ENCODE results near the gene NRP2. TPM values are rescaled to one million over a fixed set of nuclear protein-coding genes. Genes with fewer than 3 reads are reported as not detected.

Gene NRP2
- total RNA-seq, 2 experiments from 2014 or later: 1.5 to 3.8 TPM

- H3K27ac Mint-ChIP-seq: no peak overlapping the region
- H3K4me1 Mint-ChIP-seq: no peaks in the 10 kb centered on the region
- ATAC-seq: no peak
- H3K9me3 Mint-ChIP-seq (ENCODE audit: low read depth): no peaks in the 10 kb centered on the region
- H3K36me3 Mint-ChIP-seq (ENCODE audit: low read depth): no peaks in the 10 kb centered on the region
- no peak for DNase-seq
- peaks cover 2% of the 10 kb centered on the region for H3K27me3 Mint-ChIP-seq
- intact Hi-C loops (cut with DNase I, micrococcal nuclease): no loop called here
- no peak overlapping the region for H3K4me3 Mint-ChIP-seq
- CTCF ChIA-PET: interaction anchor here (0.9 kb wide), 1 partner anchor 27 kb away, joined by 3 read pairs; no protein-coding TSS in a partner anchor
- POLR2A ChIA-PET: no interaction called here
These were observed 121.2 kb downstream of the NRP2 start for GRCh38 chr2:205803500-205803899.

- no peak for ATAC-seq
These were observed 122.8 kb downstream of the NRP2 start for GRCh38 chr2:205805136-205805535.

GRCh38 chr2:205806143-205806905, 124.0 kb downstream of the NRP2 start:
- no peak overlapping the region for H3K27ac Mint-ChIP-seq
- no peak overlapping the region for H3K4me3 Mint-ChIP-seq
- POLR2A ChIA-PET: no interaction called here

More at GRCh38 chr2:205805136-205805535, 122.8 kb downstream of the NRP2 start:
- no peak overlapping the region for H3K27ac Mint-ChIP-seq
- no peak for DNase-seq
- ChIA-PET CTCF (no interaction called here), POLR2A (no interaction called here)
- intact Hi-C loops (cut with DNase I, micrococcal nuclease): no loop called here
- H3K36me3 Mint-ChIP-seq (ENCODE audit: low read depth): no peaks in the 10 kb centered on the region
- no peak overlapping the region for H3K4me3 Mint-ChIP-seq
- H3K4me1 Mint-ChIP-seq: no peaks in the 10 kb centered on the region
- H3K9me3 Mint-ChIP-seq (ENCODE audit: low read depth): no peaks in the 10 kb centered on the region
- peaks cover 2% of the 10 kb centered on the region for H3K27me3 Mint-ChIP-seq

GRCh38 chr2:205807229-205807628, 124.9 kb downstream of the NRP2 start:
- H3K27ac Mint-ChIP-seq: no peak overlapping the region
- ATAC-seq (no peak), DNase-seq (no peak)
- H3K36me3 Mint-ChIP-seq (ENCODE audit: low read depth): no peaks in the 10 kb centered on the region
- intact Hi-C loops (cut with DNase I, micrococcal nuclease): no loop called here
- no peaks in the 10 kb centered on the region for H3K9me3 Mint-ChIP-seq (ENCODE audit: low read depth)
- ChIA-PET CTCF (no interaction called here), POLR2A (no interaction called here)
- H3K27me3 Mint-ChIP-seq: peaks cover 2% of the 10 kb centered on the region
- H3K4me1 Mint-ChIP-seq: no peaks in the 10 kb centered on the region
- no peak overlapping the region for H3K4me3 Mint-ChIP-seq

More at GRCh38 chr2:205806143-205806905, 124.0 kb downstream of the NRP2 start:
- DNase-seq (no peak), ATAC-seq (no peak)
- CTCF ChIA-PET: no interaction called here
- Mint-ChIP-seq H3K4me1 (no peaks in the 10 kb centered on the region), H3K27me3 (peaks cover 2% of the 10 kb centered on the region), H3K36me3 (ENCODE audit: low read depth) (no peaks in the 10 kb centered on the region), H3K9me3 (ENCODE audit: low read depth) (no peaks in the 10 kb centered on the region)
- intact Hi-C loops (cut with DNase I, micrococcal nuclease): no loop called here

- CTCF ChIA-PET: interaction anchor here (0.6 to 1.2 kb wide), 2 partner anchors 21 to 33 kb away, joined by 4 read pairs; no protein-coding TSS in a partner anchor
- peaks cover 2% of the 10 kb centered on the region for H3K27me3 Mint-ChIP-seq
These were observed 125.5 kb downstream of the NRP2 start for GRCh38 chr2:205807758-205808157.

GRCh38 chr2:205808486-205809121, 126.3 kb downstream of the NRP2 start:
- Mint-ChIP-seq H3K9me3 (ENCODE audit: low read depth) (no peaks in the 10 kb centered on the region), H3K27me3 (peaks cover 2% of the 10 kb centered on the region), H3K4me1 (no peaks in the 10 kb centered on the region), H3K27ac (no peak overlapping the region), H3K4me3 (no peak overlapping the region), H3K36me3 (ENCODE audit: low read depth) (no peaks in the 10 kb centered on the region)
- DNase-seq (no peak), ATAC-seq (no peak)
- intact Hi-C loops (cut with DNase I, micrococcal nuclease): no loop called here
- CTCF ChIA-PET: interaction anchor here (1.2 kb wide), 1 partner anchor 34 kb away, joined by 4 read pairs; no protein-coding TSS in a partner anchor
- POLR2A ChIA-PET: no interaction called here

More at GRCh38 chr2:205807758-205808157, 125.5 kb downstream of the NRP2 start:
- DNase-seq: no peak
- intact Hi-C loops (cut with DNase I, micrococcal nuclease): no loop called here
- no peaks in the 10 kb centered on the region for H3K9me3 Mint-ChIP-seq (ENCODE audit: low read depth)
- no peak overlapping the region for H3K4me3 Mint-ChIP-seq
- H3K27ac Mint-ChIP-seq: no peak overlapping the region
- POLR2A ChIA-PET: no interaction called here
- no peaks in the 10 kb centered on the region for H3K36me3 Mint-ChIP-seq (ENCODE audit: low read depth)
- no peaks in the 10 kb centered on the region for H3K4me1 Mint-ChIP-seq
- ATAC-seq: no peak

- no peaks in the 10 kb centered on the region for H3K36me3 Mint-ChIP-seq (ENCODE audit: low read depth)
- no peak for ATAC-seq
- intact Hi-C loops (cut with DNase I, micrococcal nuclease): no loop called here
- H3K4me1 Mint-ChIP-seq: no peaks in the 10 kb centered on the region
- H3K4me3 Mint-ChIP-seq: no peak overlapping the region
- no peak for DNase-seq
- H3K27me3 Mint-ChIP-seq: peaks cover 4% of the 10 kb centered on the region
- no peak overlapping the region for H3K27ac Mint-ChIP-seq
- CTCF ChIA-PET: interaction anchor here (0.9 kb wide), 1 partner anchor 20 kb away, joined by 3 read pairs; no protein-coding TSS in a partner anchor
- H3K9me3 Mint-ChIP-seq (ENCODE audit: low read depth): no peaks in the 10 kb centered on the region
- POLR2A ChIA-PET: no interaction called here
These were observed 129.1 kb downstream of the NRP2 start for GRCh38 chr2:205811387-205811786.

- no peak for ATAC-seq
- H3K4me1 Mint-ChIP-seq: no peaks in the 10 kb centered on the region
- H3K4me3 Mint-ChIP-seq: no peak overlapping the region
- DNase-seq: no peak
- H3K36me3 Mint-ChIP-seq (ENCODE audit: low read depth): no peaks in the 10 kb centered on the region
- H3K27me3 Mint-ChIP-seq: peaks cover 7% of the 10 kb centered on the region
- H3K27ac Mint-ChIP-seq: no peak overlapping the region
- CTCF ChIA-PET: interaction anchor here (0.5 to 5.2 kb wide), 5 partner anchors 14 to 1174 kb away, joined by 3 to 21 read pairs (median 3); no protein-coding TSS in a partner anchor
- POLR2A ChIA-PET: no interaction called here
- intact Hi-C loops (cut with DNase I, micrococcal nuclease): no loop called here
- H3K9me3 Mint-ChIP-seq (ENCODE audit: low read depth): no peaks in the 10 kb centered on the region
These were observed 131.7 kb downstream of the NRP2 start for GRCh38 chr2:205814039-205814364.

- H3K4me3 Mint-ChIP-seq: no peak overlapping the region
- ATAC-seq: no peak
- H3K4me1 Mint-ChIP-seq: no peaks in the 10 kb centered on the region
- peaks cover 12% of the 10 kb centered on the region for H3K27me3 Mint-ChIP-seq
- intact Hi-C loops (cut with DNase I, micrococcal nuclease): no loop called here
- no peak overlapping the region for H3K27ac Mint-ChIP-seq
- CTCF ChIA-PET: interaction anchor here (0.9 to 5.2 kb wide), 3 partner anchors 13 to 137 kb away, joined by 3 to 21 read pairs (median 3); no protein-coding TSS in a partner anchor
- H3K36me3 Mint-ChIP-seq (ENCODE audit: low read depth): no peaks in the 10 kb centered on the region
- no peak for DNase-seq
- POLR2A ChIA-PET: no interaction called here
- H3K9me3 Mint-ChIP-seq (ENCODE audit: low read depth): no peaks in the 10 kb centered on the region
These were observed 133.4 kb downstream of the NRP2 start for GRCh38 chr2:205815673-205816072.

- no peak for DNase-seq
- Mint-ChIP-seq H3K36me3 (ENCODE audit: low read depth) (no peaks in the 10 kb centered on the region), H3K27me3 (peaks cover 12% of the 10 kb centered on the region), H3K4me1 (no peaks in the 10 kb centered on the region), H3K27ac (no peak overlapping the region), H3K9me3 (ENCODE audit: low read depth) (no peaks in the 10 kb centered on the region), H3K4me3 (no peak overlapping the region)
- ChIA-PET CTCF (interaction anchor here (0.7 to 5.2 kb wide), 4 partner anchors 12 to 137 kb away, joined by 3 to 21 read pairs (median 4); no protein-coding TSS in a partner anchor), POLR2A (no interaction called here)
- intact Hi-C loops (cut with DNase I, micrococcal nuclease): no loop called here
- ATAC-seq: no peak
These were observed 134.0 kb downstream of the NRP2 start for GRCh38 chr2:205816268-205816667.

- Mint-ChIP-seq H3K4me3 (no peak overlapping the region), H3K27ac (no peak overlapping the region), H3K27me3 (peaks cover 10% of the 10 kb centered on the region), H3K4me1 (no peaks in the 10 kb centered on the region), H3K36me3 (ENCODE audit: low read depth) (no peaks in the 10 kb centered on the region), H3K9me3 (ENCODE audit: low read depth) (no peaks in the 10 kb centered on the region)
- intact Hi-C loops (cut with DNase I, micrococcal nuclease): no loop called here
- ChIA-PET POLR2A (interaction anchor here (0.6 kb wide), 1 partner anchor 1544 kb away, joined by 3 read pairs; no protein-coding TSS in a partner anchor), CTCF (interaction anchor here (1.0 kb wide), 1 partner anchor 11 kb away, joined by 3 read pairs; no protein-coding TSS in a partner anchor)
- ATAC-seq (no peak), DNase-seq (no peak)
These were observed 140.3 kb downstream of the NRP2 start for GRCh38 chr2:205822579-205822978.
